GM12865 (cell line): Measurements from ENCODE around the gene USP36.
A peak's percentile ranks its signal among the peaks of the same experiment; 100 is the strongest.

Experiments
- DNase-seq: peaks from one replicate; pipeline ENCODE4 v3.0.0; 2010; ENCODE audit warnings: low read depth
- H3K4me3 ChIP-seq: 2 replicates; pipeline ENCODE4 v1.5.1; 2011; ENCODE audit warnings: mild to moderate bottlenecking, low read depth, low read length, control low read depth
- CTCF ChIP-seq: IDR thresholded peaks from 2 replicates; pipeline ENCODE4 v1.5.1; 2011; ENCODE audit warnings: low read length, control low read depth, low read depth, inconsistent platforms; ENCODE audit not compliant: insufficient read depth; ENCODE audit errors: missing control alignments

Gene USP36

GRCh38 chr17:78817123-78817522 lies 23.5 kb downstream of the USP36 start:
- DNase-seq: no peak
- no peak for TF ChIP-seq CTCF
- H3K4me3 ChIP-seq: no peak overlapping the region

- no peak for DNase-seq
- H3K4me3 ChIP-seq: no peak overlapping the region
- TF ChIP-seq CTCF: no peak
Measured at GRCh38 chr17:78815696-78816095, 24.9 kb downstream of the USP36 start.

- no peak for TF ChIP-seq CTCF
- H3K4me3 ChIP-seq: no peak overlapping the region
- DNase-seq: peak; percentile 28
Measured at GRCh38 chr17:78812855-78813254, 27.8 kb downstream of the USP36 start.

- no peak overlapping the region for H3K4me3 ChIP-seq
- DNase-seq: no peak
- no peak for TF ChIP-seq CTCF
Measured at GRCh38 chr17:78808163-78808562, 32.5 kb downstream of the USP36 start.

GRCh38 chr17:78806451-78806850 lies 34.2 kb downstream of the USP36 start:
- H3K4me3 ChIP-seq: no peak overlapping the region
- TF ChIP-seq CTCF: no peak
- DNase-seq: no peak

GRCh38 chr17:78805301-78805700 lies 35.3 kb downstream of the USP36 start:
- DNase-seq: peak; percentile 53
- no peak for TF ChIP-seq CTCF
- H3K4me3 ChIP-seq: no peak overlapping the region

GRCh38 chr17:78804777-78805176 lies 35.8 kb downstream of the USP36 start:
- DNase-seq: peak; percentile 33
- no peak overlapping the region for H3K4me3 ChIP-seq
- TF ChIP-seq CTCF: no peak
